DOHH2 (cell line): ENCODE results near the gene FAM210A.

Experiments used
- H3F3A ChIP-seq: fragments of 200-600 bp; sonication (generic), shearing (Covaris generic); 2 replicates; pipeline ENCODE4 v1.6.0; 2016; ENCODE audit warnings: antibody characterized with exemption, mild to moderate bottlenecking; ENCODE audit not compliant: control insufficient read depth, insufficient read depth
- H3K27ac ChIP-seq: fragments of 200-600 bp; sonication (generic); 2 replicates; pipeline ENCODE4 v1.5.1; 2014; ENCODE audit warnings: low read depth, mild to moderate bottlenecking, low read length, moderate library complexity
- H3K27me3 ChIP-seq: fragments of 200-600 bp; sonication (generic); 2 replicates; pipeline ENCODE4 v1.6.1; 2014; ENCODE audit warnings: mild to moderate bottlenecking, low read length, mixed read lengths; ENCODE audit not compliant: control insufficient read depth
- H3K36me3 ChIP-seq: fragments of 200-600 bp; sonication (generic); 2 replicates; pipeline ENCODE4 v1.6.1; 2014; ENCODE audit warnings: mild to moderate bottlenecking, low read length, moderate library complexity, mixed read lengths; ENCODE audit not compliant: control insufficient read depth
- H3K4me1 ChIP-seq: fragments of 200-600 bp; sonication (generic); 2 replicates; pipeline ENCODE4 v1.6.1; 2014; ENCODE audit warnings: mild to moderate bottlenecking, low read length, mixed read lengths; ENCODE audit not compliant: control insufficient read depth
- H3K4me2 ChIP-seq: fragments of 200-600 bp; sonication (generic); 2 replicates; pipeline ENCODE4 v1.6.0; 2014; ENCODE audit warnings: mild to moderate bottlenecking, low read length, moderate library complexity
- H3K4me3 ChIP-seq: fragments of 200-600 bp; sonication (generic); 2 replicates; pipeline ENCODE4 v1.5.1; 2014; ENCODE audit warnings: mild to moderate bottlenecking, low read length, mixed read lengths
- H3K79me2 ChIP-seq: fragments of 200-600 bp; sonication (generic); 2 replicates; pipeline ENCODE4 v1.6.1; 2014; ENCODE audit warnings: mild to moderate bottlenecking, low read length, mixed read lengths; ENCODE audit not compliant: control insufficient read depth
- H3K9me2 ChIP-seq: fragments of 200-600 bp; sonication (generic); replicated peaks from 2 replicates; pipeline ENCODE4 v1.6.1; 2014; ENCODE audit warnings: mild to moderate bottlenecking, low read length, mixed read lengths; ENCODE audit not compliant: control insufficient read depth
- H3K9me3 ChIP-seq: fragments of 200-600 bp; sonication (generic); 2 replicates; pipeline ENCODE4 v1.6.1; 2014; ENCODE audit warnings: antibody characterized with exemption, low read length, mixed read lengths; ENCODE audit not compliant: control insufficient read depth, insufficient read depth
- H4K20me1 ChIP-seq: fragments of 200-600 bp; sonication (generic); 2 replicates; pipeline ENCODE4 v1.6.0; 2014; ENCODE audit warnings: low read depth, mild to moderate bottlenecking, antibody characterized with exemption, low read length, moderate library complexity; ENCODE audit not compliant: control insufficient read depth, insufficient read depth
- CTCF ChIP-seq: fragments of 200-600 bp; sonication (generic); IDR thresholded peaks from one replicate; pipeline ENCODE4 v1.5.1; 2014; ENCODE audit warnings: antibody characterized with exemption, mild to moderate bottlenecking, low read depth, low read length; ENCODE audit not compliant: poor library complexity, severe bottlenecking
- EZH2phosphoT487 ChIP-seq: fragments of 200-600 bp; sonication (generic); IDR thresholded peaks from 2 replicates; pipeline ENCODE4 v1.6.1; 2017; ENCODE audit warnings: borderline replicate concordance, mild to moderate bottlenecking, antibody characterized with exemption, low read length, moderate library complexity, mixed read lengths

FAM210A gene

GRCh38 chr18:13614641-13615288 lies 111.6 kb downstream of the FAM210A start:
- TF ChIP-seq CTCF (no peak), EZH2phosphoT487 (no peak)
- Histone ChIP-seq H4K20me1 (no peaks in the 10 kb centered on the region), H3F3A (peaks cover 37% of the 10 kb centered on the region), H3K9me2 (no peaks in the 10 kb centered on the region), H3K4me2 (peak overlapping the region; percentile 95), H3K4me1 (peaks cover 75% of the 10 kb centered on the region), H3K27ac (peak overlapping the region; percentile 98), H3K4me3 (peak overlapping the region; percentile 84), H3K36me3 (peaks cover 40% of the 10 kb centered on the region), H3K27me3 (no peaks in the 10 kb centered on the region), H3K9me3 (no peaks in the 10 kb centered on the region), H3K79me2 (peaks cover 64% of the 10 kb centered on the region)

GRCh38 chr18:13613591-13614501 lies 112.5 kb downstream of the FAM210A start:
- peak overlapping the region; percentile 95 for H3K4me2 ChIP-seq
- no peaks in the 10 kb centered on the region for H3K27me3 ChIP-seq
- no peaks in the 10 kb centered on the region for H3K9me2 ChIP-seq
- H3K4me3 ChIP-seq, result peak overlapping the region; percentile 84
- H3K9me3 ChIP-seq, result no peaks in the 10 kb centered on the region
- TF ChIP-seq EZH2phosphoT487 (no peak), CTCF (no peak)
- H3K36me3 ChIP-seq, result peaks cover 40% of the 10 kb centered on the region
- H3K79me2 ChIP-seq, result peaks cover 57% of the 10 kb centered on the region
- H3F3A ChIP-seq, result peaks cover 43% of the 10 kb centered on the region
- no peaks in the 10 kb centered on the region for H4K20me1 ChIP-seq
- H3K27ac ChIP-seq, result peak overlapping the region; percentile 98
- H3K4me1 ChIP-seq, result peaks cover 84% of the 10 kb centered on the region
